ENCODE measurements around the gene L3MBTL4.

- no peak for TF ChIP-seq POLR2A (IDR thresholded peaks at IDR 0.05)
- TF ChIP-seq CTCF (IDR thresholded peaks at IDR 0.05 in 8 of 11, conservative IDR thresholded peaks at IDR 0.05 in 3 of 11), result no peak
Measured at GRCh38 chr18:5979176-5979888, 435.4 kb downstream of the L3MBTL4 start.

Data from spleen (tissue), 7 donors.